ENCODE data around the gene BATF3. TPM values are rescaled to one million over a fixed set of nuclear protein-coding genes. Genes with fewer than 3 reads are reported as not detected.
"Not testable (repeated sequence)": the region's sequence is repeated elsewhere in the genome, so short reads cannot be mapped to it uniquely, and the experiment has no call there.

The BATF3 gene
- total RNA-seq, 3 donors from 2014 or later = 1.0 to 7.5 (median 1.9) TPM

DNA sequence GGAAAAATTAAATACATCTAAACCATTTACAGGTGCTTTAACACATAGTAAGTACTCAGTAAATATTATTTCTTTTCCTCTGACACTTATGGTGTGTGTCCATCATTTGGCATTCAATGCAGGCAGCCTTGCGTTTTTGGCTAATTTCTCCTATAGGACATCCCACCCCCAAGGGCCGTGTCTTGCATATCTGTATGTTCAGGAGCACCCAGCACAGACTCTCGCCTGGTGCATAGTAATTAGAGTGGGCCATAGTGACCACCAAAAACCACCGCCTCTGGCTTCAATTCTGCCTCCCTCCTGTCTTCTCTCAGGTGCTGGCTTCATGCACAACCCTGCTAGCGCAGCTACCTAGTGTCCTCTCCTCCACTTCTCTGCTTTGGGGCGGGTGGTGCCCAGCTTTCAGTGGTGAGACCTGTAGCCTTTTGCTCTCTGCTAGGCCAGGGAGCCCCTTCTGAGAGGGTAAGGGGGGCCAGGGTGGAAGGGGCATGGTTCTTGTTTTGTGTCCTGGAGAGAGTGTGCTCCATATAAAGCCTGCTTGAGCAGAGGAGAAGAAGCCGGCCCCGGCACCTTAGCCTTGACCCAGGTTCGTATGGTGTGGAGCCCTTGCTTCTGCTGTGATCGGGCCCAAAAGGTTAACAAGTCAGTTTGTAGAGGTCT is 33.4 kb downstream of the BATF3 start:
- Histone ChIP-seq H3K27me3 (no peaks in the 10 kb centered on the region), H3K4me1 (no peaks in the 10 kb centered on the region), H3K36me3 (no peaks in the 10 kb centered on the region), H3K9me3 (no peaks in the 10 kb centered on the region), H3K4me3 (no peak overlapping the region), H3K27ac (no peak overlapping the region)
- no peak for DNase-seq (ENCODE audit: low spot score in 2 of 2)
- intact Hi-C loops (cut with DNase I; ENCODE audit: low total_unique reads) = no loop called here
- TF ChIP-seq POLR2AphosphoS5 (IDR thresholded peaks at IDR 0.05) = no peak
- no peak for TF ChIP-seq POLR2A (IDR thresholded peaks at IDR 0.05)
- TF ChIP-seq, protein P1, sequence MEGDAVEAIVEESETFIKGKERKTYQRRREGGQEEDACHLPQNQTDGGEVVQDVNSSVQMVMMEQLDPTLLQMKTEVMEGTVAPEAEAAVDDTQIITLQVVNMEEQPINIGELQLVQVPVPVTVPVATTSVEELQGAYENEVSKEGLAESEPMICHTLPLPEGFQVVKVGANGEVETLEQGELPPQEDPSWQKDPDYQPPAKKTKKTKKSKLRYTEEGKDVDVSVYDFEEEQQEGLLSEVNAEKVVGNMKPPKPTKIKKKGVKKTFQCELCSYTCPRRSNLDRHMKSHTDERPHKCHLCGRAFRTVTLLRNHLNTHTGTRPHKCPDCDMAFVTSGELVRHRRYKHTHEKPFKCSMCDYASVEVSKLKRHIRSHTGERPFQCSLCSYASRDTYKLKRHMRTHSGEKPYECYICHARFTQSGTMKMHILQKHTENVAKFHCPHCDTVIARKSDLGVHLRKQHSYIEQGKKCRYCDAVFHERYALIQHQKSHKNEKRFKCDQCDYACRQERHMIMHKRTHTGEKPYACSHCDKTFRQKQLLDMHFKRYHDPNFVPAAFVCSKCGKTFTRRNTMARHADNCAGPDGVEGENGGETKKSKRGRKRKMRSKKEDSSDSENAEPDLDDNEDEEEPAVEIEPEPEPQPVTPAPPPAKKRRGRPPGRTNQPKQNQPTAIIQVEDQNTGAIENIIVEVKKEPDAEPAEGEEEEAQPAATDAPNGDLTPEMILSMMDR (IDR thresholded peaks at IDR 0.05) = no peak

DNA sequence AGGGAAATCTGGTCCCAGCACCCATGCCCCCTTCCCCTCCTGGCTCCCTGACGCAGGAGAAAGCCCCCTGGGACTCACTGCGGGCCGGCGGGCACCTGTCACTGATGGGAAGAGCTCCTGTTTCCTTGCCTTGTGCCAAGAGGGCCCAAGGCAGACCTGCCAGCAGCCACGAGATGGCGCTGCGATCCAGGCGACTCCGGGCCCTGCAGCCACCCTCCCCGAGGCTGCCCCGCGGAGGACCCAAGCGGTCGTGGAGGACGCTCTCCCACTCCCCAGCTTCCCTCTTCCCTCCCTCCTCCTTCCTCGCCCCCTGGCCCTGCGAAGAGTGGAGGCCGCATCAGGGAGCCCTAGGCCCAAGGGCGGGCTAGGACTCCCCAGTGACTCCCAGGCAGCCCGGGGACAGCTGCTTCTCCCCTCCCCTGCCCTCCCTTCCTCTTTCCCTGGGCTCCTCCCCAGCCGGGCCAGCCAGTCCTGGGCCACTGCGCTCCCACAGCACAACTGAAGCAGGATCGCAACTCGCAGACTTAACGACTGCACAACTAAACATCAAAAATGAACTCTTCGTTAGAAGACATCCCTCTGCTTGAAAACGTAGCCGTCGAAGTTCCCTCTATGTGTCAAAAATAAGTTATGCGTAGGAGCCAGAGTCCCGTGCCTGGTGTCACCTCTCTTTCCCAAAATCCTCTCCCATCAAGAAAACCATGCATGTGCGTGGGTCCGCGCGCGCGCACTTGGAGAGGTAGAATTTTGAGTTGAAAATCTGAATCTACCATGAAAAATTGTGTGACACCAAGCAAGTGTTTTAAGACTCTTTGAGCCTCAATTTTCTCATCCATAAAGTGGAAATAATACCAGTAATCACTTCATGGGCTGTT is 34.2 kb downstream of the BATF3 start:
- intact Hi-C loops (cut with DNase I; ENCODE audit: low total_unique reads) = no loop called here
- DNase-seq (ENCODE audit: low spot score in 2 of 2) = peak; percentile 37 to 66
- Histone ChIP-seq H3K4me3 (peak overlapping the region; percentile 41 to 61 (median 45)), H3K36me3 (no peaks in the 10 kb centered on the region), H3K9me3 (no peaks in the 10 kb centered on the region), H3K4me1 (no peaks in the 10 kb centered on the region), H3K27ac (peak overlapping the region in 1 of 2 donors; percentile 34), H3K27me3 (no peaks in the 10 kb centered on the region)
- TF ChIP-seq POLR2AphosphoS5 (IDR thresholded peaks at IDR 0.05) (peak in 1 of 3 donors; percentile 43), POLR2A (IDR thresholded peaks at IDR 0.05) (no peak)
- TF ChIP-seq, protein P1 (IDR thresholded peaks at IDR 0.05) = peak in 2 of 3 donors; percentile 58 to 84

- DNase-seq (ENCODE audit: low spot score in 2 of 2) = no peak
Observed at GRCh38 chr1:212664409-212665199, 35.0 kb downstream of the BATF3 start.

DNA sequence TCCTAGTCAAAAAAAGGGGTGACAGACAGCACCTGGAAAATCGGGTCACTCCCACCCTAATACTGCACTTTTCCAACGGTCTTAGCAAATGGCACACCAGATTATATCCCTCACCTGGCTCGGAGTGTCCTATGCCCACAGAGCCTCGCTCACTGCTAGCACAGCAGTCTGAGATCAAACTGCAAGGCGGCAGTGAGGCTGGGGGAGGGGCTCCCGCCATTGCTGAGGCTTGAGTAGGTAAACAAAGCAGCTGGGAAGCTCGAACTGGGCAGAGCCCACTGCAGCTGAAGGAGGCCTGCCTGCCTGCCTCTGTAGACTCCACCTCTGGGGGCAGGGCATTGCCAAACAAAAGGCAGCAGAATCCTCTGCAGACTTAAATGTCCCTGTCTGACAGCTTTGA is 41.4 kb downstream of the BATF3 start:
- H3K9me3 ChIP-seq; intact Hi-C loops (cut with DNase I; ENCODE audit: low total_unique reads); H3K27ac ChIP-seq; H3K4me1 ChIP-seq; H3K36me3 ChIP-seq; H3K27me3 ChIP-seq; H3K4me3 ChIP-seq; DNase-seq (ENCODE audit: low spot score in 2 of 2): not testable (repeated sequence)

More at GRCh38 chr1:212664409-212665199, 35.0 kb downstream of the BATF3 start:
- H3K9me3 ChIP-seq = no peaks in the 10 kb centered on the region
- intact Hi-C loops (cut with DNase I; ENCODE audit: low total_unique reads) = no loop called here
- no peaks in the 10 kb centered on the region for H3K27me3 ChIP-seq
- TF ChIP-seq POLR2A (IDR thresholded peaks at IDR 0.05) = no peak
- TF ChIP-seq, protein P1 (IDR thresholded peaks at IDR 0.05) = no peak
- no peak for TF ChIP-seq POLR2AphosphoS5 (IDR thresholded peaks at IDR 0.05)
- H3K4me1 ChIP-seq = no peaks in the 10 kb centered on the region
- H3K27ac ChIP-seq = no peak overlapping the region
- no peaks in the 10 kb centered on the region for H3K36me3 ChIP-seq
- peak overlapping the region in 1 of 3 donors; percentile 61 for H3K4me3 ChIP-seq

- Histone ChIP-seq H3K27ac (no peak overlapping the region), H3K4me3 (no peak overlapping the region), H3K9me3 (no peaks in the 10 kb centered on the region), H3K27me3 (peaks cover 0 to 4% of the 10 kb centered on the region in 2 donors), H3K36me3 (no peaks in the 10 kb centered on the region), H3K4me1 (no peaks in the 10 kb centered on the region)
- TF ChIP-seq POLR2A (IDR thresholded peaks at IDR 0.05) (no peak), POLR2AphosphoS5 (IDR thresholded peaks at IDR 0.05) (no peak)
- TF ChIP-seq, protein P1 (IDR thresholded peaks at IDR 0.05) = no peak
- intact Hi-C loops (cut with DNase I; ENCODE audit: low total_unique reads) = no loop called here
- DNase-seq (ENCODE audit: low spot score in 2 of 2) = no peak
Observed at GRCh38 chr1:212656730-212657129, 42.9 kb downstream of the BATF3 start.

Data from breast epithelium (tissue), 4 donors.